GM21381 (cell line): Measurements from ENCODE around the gene SEMA4D.

ENCODE experiments used
- ATAC-seq: cut with Tn5 transposase; IDR thresholded peaks from one replicate; pipeline ENCODE4 v1.9.1; 2021; ENCODE audit warnings: mild to moderate bottlenecking, moderate library complexity; ENCODE audit not compliant: unreplicated experiment

The SEMA4D gene

GRCh38 chr9:89434636-89435035 is 63.3 kb downstream of the SEMA4D start:
- ATAC-seq: no peak

GRCh38 chr9:89433826-89434225 is 64.1 kb downstream of the SEMA4D start:
- no peak for ATAC-seq

GRCh38 chr9:89432986-89433530 is 64.9 kb downstream of the SEMA4D start:
- ATAC-seq: no peak

- ATAC-seq: no peak
Observed at GRCh38 chr9:89431930-89432725, 65.8 kb downstream of the SEMA4D start.

GRCh38 chr9:89430995-89431394 is 66.9 kb downstream of the SEMA4D start:
- ATAC-seq: no peak

GRCh38 chr9:89428901-89429890 is 68.7 kb downstream of the SEMA4D start:
- no peak for ATAC-seq

GRCh38 chr9:89428222-89428761 is 69.6 kb downstream of the SEMA4D start:
- no peak for ATAC-seq

GRCh38 chr9:89427621-89428221 is 70.2 kb downstream of the SEMA4D start:
- ATAC-seq: no peak

GRCh38 chr9:89426384-89426961 is 71.4 kb downstream of the SEMA4D start:
- ATAC-seq: peak; percentile 74

- ATAC-seq: peak; percentile 8
Observed at GRCh38 chr9:89425921-89426383, 72.0 kb downstream of the SEMA4D start.

- no peak for ATAC-seq
Observed at GRCh38 chr9:89425024-89425805, 72.7 kb downstream of the SEMA4D start.

- no peak for ATAC-seq
Observed at GRCh38 chr9:89422151-89422975, 75.5 kb downstream of the SEMA4D start.

- no peak for ATAC-seq
Observed at GRCh38 chr9:89421595-89421994, 76.3 kb downstream of the SEMA4D start.

- ATAC-seq: no peak
Observed at GRCh38 chr9:89420397-89421178, 77.3 kb downstream of the SEMA4D start.

GRCh38 chr9:89419978-89420394 is 77.9 kb downstream of the SEMA4D start:
- ATAC-seq: no peak

- ATAC-seq: peak; percentile 67
Observed at GRCh38 chr9:89418882-89419640, 78.9 kb downstream of the SEMA4D start.

- no peak for ATAC-seq
Observed at GRCh38 chr9:89418474-89418845, 79.5 kb downstream of the SEMA4D start.
